ENCODE measurements around the gene ALKBH6. TPM values are rescaled to one million over a fixed set of nuclear protein-coding genes. Genes with fewer than 3 reads are reported as not detected.
"Not testable (repeated sequence)": the region's sequence is repeated elsewhere in the genome, so short reads cannot be mapped to it uniquely, and the experiment has no call there.

The ALKBH6 gene
- total and polyA plus RNA-seq, 10 of the 15 experiments (the other 5 are each of a cell fraction or from before 2014, with no cell fraction given), result 1.2 to 56.5 (median 36.1) TPM

- H3K27me3 ChIP-seq (replicated peaks in 1 of 2; ENCODE audit: control insufficient read depth in 2 of 2, insufficient read depth in 2 of 2, low read length in 1 of 2), result peaks cover 0 to 2% of the 10 kb centered on the region in 2 experiments; a peak in 3 of 4 replicates
- ATAC-seq (no peak), FAIRE-seq (no peak), DNase-seq (ENCODE audit: low read depth, low spot score) (no peak)
- H2AFZ ChIP-seq (ENCODE audit: control insufficient read depth, low read depth, low read length), result no peak overlapping the region
- no peaks in the 10 kb centered on the region for H4K20me1 ChIP-seq (ENCODE audit: control insufficient read depth, insufficient read depth)
- RAD21 ChIA-PET (ENCODE audit: unreplicated experiment), result no interaction called here
- TF ChIP-seq BACH1 (IDR thresholded peaks at IDR 0.05; ENCODE audit: borderline replicate concordance) (no peak), GATAD2B (conservative IDR thresholded peaks at IDR 0.05; ENCODE audit: low read depth) (no peak)
- no peak overlapping the region for H3K27ac ChIP-seq (ENCODE audit: control insufficient read depth, insufficient read depth)
- no peaks in the 10 kb centered on the region for H3K4me1 ChIP-seq (ENCODE audit: control insufficient read depth, insufficient read depth, low read length)
- WGBS (ENCODE audit: insufficient coverage, insufficient replicate concordance, low lambda C conversion rate, missing lambda C conversion rate), result 30% methylated on average over 7 of the region's 8 CpGs
- in situ Hi-C loops (cut with MboI), result no loop called here
- SMC1A ChIA-PET (ENCODE audit: uncharacterized antibody, unreplicated experiment), result no interaction called here
- no peaks in the 10 kb centered on the region for H3K9me3 ChIP-seq (replicated peaks; ENCODE audit: control insufficient read depth, insufficient read depth, low read length)
- intact Hi-C loops (cut with micrococcal nuclease; ENCODE audit: unreplicated experiment), result no loop called here
- no peaks in the 10 kb centered on the region for H3K36me3 ChIP-seq (ENCODE audit: control insufficient read depth in 2 of 2, insufficient read depth in 2 of 2, low read length in 1 of 2)
- BruUV-seq (replicated peaks), result no TSS peak
- no peaks in the 10 kb centered on the region for H3K79me2 ChIP-seq (ENCODE audit: control insufficient read depth, insufficient read depth, low read length)
- H3K4me3 ChIP-seq, result no peak overlapping the region
- CTCF ChIA-PET, result no interaction called here
- POLR2A ChIA-PET, result no interaction called here
- no peak overlapping the region for H3K9ac ChIP-seq (ENCODE audit: control insufficient read depth, insufficient read depth, low read length)
- no peak overlapping the region for H3K4me2 ChIP-seq (ENCODE audit: control insufficient read depth, insufficient read depth)
Observed at GRCh38 chr19:35983177-35983576, 30.8 kb downstream of the ALKBH6 start.

GRCh38 chr19:35980997-35981396 is 33.0 kb downstream of the ALKBH6 start:
- H3K36me3 ChIP-seq (ENCODE audit: control insufficient read depth in 2 of 2, insufficient read depth in 2 of 2, low read length in 1 of 2); BruUV-seq (replicated peaks); H3K9me3 ChIP-seq (replicated peaks; ENCODE audit: control insufficient read depth, insufficient read depth, low read length); H4K20me1 ChIP-seq (ENCODE audit: control insufficient read depth, insufficient read depth); H3K4me1 ChIP-seq (ENCODE audit: control insufficient read depth, insufficient read depth, low read length); ATAC-seq; DNase-seq (ENCODE audit: low read depth, low spot score); H3K27me3 ChIP-seq (replicated peaks in 1 of 2; ENCODE audit: control insufficient read depth in 2 of 2, insufficient read depth in 2 of 2, low read length in 1 of 2); in situ Hi-C loops (cut with MboI); SMC1A ChIA-PET (ENCODE audit: uncharacterized antibody, unreplicated experiment); H3K27ac ChIP-seq (ENCODE audit: control insufficient read depth, insufficient read depth); FAIRE-seq; H3K4me2 ChIP-seq (ENCODE audit: control insufficient read depth, insufficient read depth); RAD21 ChIA-PET (ENCODE audit: unreplicated experiment); H3K4me3 ChIP-seq; H3K79me2 ChIP-seq (ENCODE audit: control insufficient read depth, insufficient read depth, low read length); CTCF ChIA-PET; intact Hi-C loops (cut with micrococcal nuclease; ENCODE audit: unreplicated experiment); H3K9ac ChIP-seq (ENCODE audit: control insufficient read depth, insufficient read depth, low read length); POLR2A ChIA-PET; H2AFZ ChIP-seq (ENCODE audit: control insufficient read depth, low read depth, low read length): not testable (repeated sequence)
- WGBS (ENCODE audit: insufficient coverage, insufficient replicate concordance, low lambda C conversion rate, missing lambda C conversion rate), result 75% methylated on average over 4 of the region's 4 CpGs
